ENCODE measurements around the gene FHL1. TPM values are rescaled to one million over a fixed set of nuclear protein-coding genes. Genes with fewer than 3 reads are reported as not detected.
"Not testable (repeated sequence)": the region's sequence is repeated elsewhere in the genome, so short reads cannot be mapped to it uniquely, and the experiment has no call there.

The FHL1 gene
- total RNA-seq, 1 experiment from 2014 or later = not detected

DNA sequence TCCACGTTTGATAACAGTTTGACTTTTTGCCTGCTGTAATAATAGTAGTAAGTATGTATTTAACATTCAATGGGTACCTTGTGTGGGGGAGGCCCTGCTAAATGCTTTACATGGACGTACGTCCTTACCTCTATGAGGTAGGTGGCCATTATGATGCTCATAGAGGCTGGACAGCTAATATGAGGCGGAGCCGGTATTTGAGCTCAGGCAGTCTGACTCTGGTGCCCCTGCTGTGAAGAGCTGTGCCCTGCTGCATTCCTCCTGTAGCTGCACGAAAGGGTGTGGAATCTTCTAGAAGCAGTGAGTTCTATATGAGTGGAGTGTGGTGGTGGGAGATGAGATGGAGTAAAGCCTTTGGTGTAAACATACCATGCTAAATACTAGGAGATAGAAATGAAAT lies 20.7 kb downstream of the FHL1 start:
- not testable (repeated sequence) for H3K27ac ChIP-seq (ENCODE audit: low read length); H3K4me2 ChIP-seq (ENCODE audit: low read depth, low read length, poor library complexity, severe bottlenecking)

DNA sequence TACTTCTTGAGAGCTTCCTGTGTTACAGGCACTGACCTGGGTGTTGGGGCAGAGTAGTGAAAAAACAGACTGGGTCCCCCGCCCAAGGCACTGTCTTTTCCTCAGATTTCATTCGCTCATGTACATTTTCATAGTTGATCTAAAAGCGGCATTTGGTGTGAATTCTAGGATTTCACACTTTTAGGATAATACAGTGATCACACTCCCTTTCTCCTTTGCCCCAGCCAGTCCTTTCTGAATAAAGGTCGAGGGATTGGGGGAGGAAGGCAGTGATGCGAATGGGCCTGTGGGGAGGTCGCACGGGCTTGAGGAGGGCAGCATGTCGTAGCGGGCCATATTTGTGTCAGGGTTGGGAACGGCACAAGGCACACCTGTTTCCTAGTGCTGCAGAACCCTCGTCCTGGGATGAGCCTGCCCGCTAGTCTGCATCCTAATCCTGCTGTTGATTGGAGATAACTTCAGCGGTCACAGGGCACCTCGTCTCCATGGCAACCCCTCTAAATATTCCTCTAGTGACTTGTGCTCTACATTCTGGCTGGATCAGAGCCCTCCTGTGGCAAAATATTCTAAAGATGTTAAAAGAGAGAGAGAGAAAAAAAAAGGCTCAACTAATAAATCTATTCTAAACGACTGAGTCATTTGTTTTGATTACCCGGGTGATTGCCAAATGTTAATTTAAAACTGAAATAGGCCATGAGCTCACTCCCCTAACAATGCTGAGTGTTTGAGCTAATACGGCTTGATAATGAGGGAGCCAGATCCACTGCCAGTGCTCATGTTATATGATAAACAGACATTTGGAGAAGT lies 21.8 kb downstream of the FHL1 start:
- Histone ChIP-seq H2AFZ (ENCODE audit: low read length) (no peak overlapping the region), H3K36me3 (ENCODE audit: insufficient read depth, low read length) (no peaks in the 10 kb centered on the region), H3K4me2 (ENCODE audit: low read depth, low read length, poor library complexity, severe bottlenecking) (no peak overlapping the region), H3K9me3 (ENCODE audit: low read length) (no peaks in the 10 kb centered on the region), H3K4me1 (ENCODE audit: low read length) (no peaks in the 10 kb centered on the region), H3K9me2 (replicated peaks; ENCODE audit: insufficient read depth, low read length) (no peaks in the 10 kb centered on the region), H3K79me2 (ENCODE audit: low read length) (no peaks in the 10 kb centered on the region), H4K20me1 (ENCODE audit: insufficient read depth, low read depth, low read length) (no peaks in the 10 kb centered on the region), H3K9ac (ENCODE audit: low read length) (no peak overlapping the region), H3K27me3 (ENCODE audit: low read length) (no peaks in the 10 kb centered on the region), H3K4me3 (ENCODE audit: low read length) (no peak overlapping the region), H3K27ac (ENCODE audit: low read length) (no peak overlapping the region)
- no peak for DNase-seq

More for the DNA sequence above, 20.7 kb downstream of the FHL1 start:
- DNase-seq; H3K9ac ChIP-seq (ENCODE audit: low read length); H4K20me1 ChIP-seq (ENCODE audit: insufficient read depth, low read depth, low read length); H3K36me3 ChIP-seq (ENCODE audit: insufficient read depth, low read length); H3K9me2 ChIP-seq (replicated peaks; ENCODE audit: insufficient read depth, low read length); H3K79me2 ChIP-seq (ENCODE audit: low read length); H3K27me3 ChIP-seq (ENCODE audit: low read length); H3K4me3 ChIP-seq (ENCODE audit: low read length); H3K4me1 ChIP-seq (ENCODE audit: low read length); H2AFZ ChIP-seq (ENCODE audit: low read length); H3K9me3 ChIP-seq (ENCODE audit: low read length): not testable (repeated sequence)

DNA sequence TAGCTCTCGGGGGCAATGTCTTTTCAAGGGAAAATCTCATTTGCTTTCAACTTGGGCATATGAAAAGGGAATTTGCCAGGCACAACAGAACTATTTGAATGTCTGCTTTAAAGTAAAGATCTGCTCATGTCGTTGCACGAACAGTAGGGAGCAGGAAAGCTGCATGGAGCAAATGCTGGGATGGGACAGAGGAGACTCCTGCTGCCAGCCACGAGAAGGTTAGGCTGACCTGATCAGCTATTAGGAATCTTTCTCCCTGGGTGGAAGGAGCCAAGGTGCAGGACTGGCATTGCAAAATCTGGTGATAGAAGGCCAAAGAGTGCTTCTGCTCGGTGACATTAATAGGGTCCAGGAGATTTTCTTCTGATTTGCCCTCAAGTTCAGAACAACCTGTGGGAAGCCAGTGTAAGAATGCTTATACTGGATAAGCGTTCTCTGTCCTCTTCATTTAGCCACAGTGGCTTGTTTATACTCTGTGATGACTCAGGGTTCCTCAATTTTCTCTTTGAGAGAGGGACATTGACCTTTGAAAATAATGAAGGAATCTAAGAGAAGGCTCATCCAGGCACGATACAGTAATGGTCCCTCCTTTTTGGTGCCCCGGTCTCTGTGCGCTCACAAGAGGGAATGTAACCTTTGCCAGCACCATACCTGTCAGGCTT lies 22.9 kb downstream of the FHL1 start:
- Histone ChIP-seq H3K4me1 (ENCODE audit: low read length) (no peaks in the 10 kb centered on the region), H4K20me1 (ENCODE audit: insufficient read depth, low read depth, low read length) (no peaks in the 10 kb centered on the region), H3K4me3 (ENCODE audit: low read length) (no peak overlapping the region), H3K9me3 (ENCODE audit: low read length) (no peaks in the 10 kb centered on the region), H3K27me3 (ENCODE audit: low read length) (no peaks in the 10 kb centered on the region), H3K4me2 (ENCODE audit: low read depth, low read length, poor library complexity, severe bottlenecking) (no peak overlapping the region), H3K36me3 (ENCODE audit: insufficient read depth, low read length) (no peaks in the 10 kb centered on the region), H3K9ac (ENCODE audit: low read length) (no peak overlapping the region), H3K9me2 (replicated peaks; ENCODE audit: insufficient read depth, low read length) (no peaks in the 10 kb centered on the region), H2AFZ (ENCODE audit: low read length) (no peak overlapping the region), H3K27ac (ENCODE audit: low read length) (no peak overlapping the region), H3K79me2 (ENCODE audit: low read length) (no peaks in the 10 kb centered on the region)
- DNase-seq = no peak

DNA sequence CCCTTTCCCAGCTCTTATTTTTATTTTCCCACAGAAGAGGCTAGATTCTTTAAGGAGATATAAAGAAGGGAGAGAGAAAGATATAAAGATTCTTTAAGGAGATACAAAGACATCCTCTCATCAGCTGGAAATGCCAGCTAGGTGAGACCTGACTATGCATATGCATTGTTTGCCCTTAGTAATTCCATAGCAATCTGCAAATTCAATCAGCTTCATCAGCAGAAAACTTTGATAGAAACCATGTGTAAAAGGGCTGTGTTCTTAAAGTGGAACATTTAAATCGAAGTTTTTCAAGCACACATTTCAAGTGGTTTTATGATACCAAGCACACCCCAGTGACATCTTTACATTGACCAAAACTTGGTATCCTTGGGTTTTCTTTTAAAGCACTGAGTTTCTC lies 24.1 kb downstream of the FHL1 start:
- H3K9ac ChIP-seq (ENCODE audit: low read length) = no peak overlapping the region
- H3K4me3 ChIP-seq (ENCODE audit: low read length) = no peak overlapping the region
- H3K27ac ChIP-seq (ENCODE audit: low read length) = no peak overlapping the region
- H3K9me3 ChIP-seq (ENCODE audit: low read length) = no peaks in the 10 kb centered on the region
- H3K9me2 ChIP-seq (replicated peaks; ENCODE audit: insufficient read depth, low read length) = no peaks in the 10 kb centered on the region
- no peak for DNase-seq
- no peaks in the 10 kb centered on the region for H3K36me3 ChIP-seq (ENCODE audit: insufficient read depth, low read length)
- no peaks in the 10 kb centered on the region for H3K4me1 ChIP-seq (ENCODE audit: low read length)
- H2AFZ ChIP-seq (ENCODE audit: low read length) = no peak overlapping the region
- H3K4me2 ChIP-seq (ENCODE audit: low read depth, low read length, poor library complexity, severe bottlenecking) = no peak overlapping the region
- no peaks in the 10 kb centered on the region for H3K79me2 ChIP-seq (ENCODE audit: low read length)
- H4K20me1 ChIP-seq (ENCODE audit: insufficient read depth, low read depth, low read length) = no peaks in the 10 kb centered on the region
- H3K27me3 ChIP-seq (ENCODE audit: low read length) = no peaks in the 10 kb centered on the region

DNA sequence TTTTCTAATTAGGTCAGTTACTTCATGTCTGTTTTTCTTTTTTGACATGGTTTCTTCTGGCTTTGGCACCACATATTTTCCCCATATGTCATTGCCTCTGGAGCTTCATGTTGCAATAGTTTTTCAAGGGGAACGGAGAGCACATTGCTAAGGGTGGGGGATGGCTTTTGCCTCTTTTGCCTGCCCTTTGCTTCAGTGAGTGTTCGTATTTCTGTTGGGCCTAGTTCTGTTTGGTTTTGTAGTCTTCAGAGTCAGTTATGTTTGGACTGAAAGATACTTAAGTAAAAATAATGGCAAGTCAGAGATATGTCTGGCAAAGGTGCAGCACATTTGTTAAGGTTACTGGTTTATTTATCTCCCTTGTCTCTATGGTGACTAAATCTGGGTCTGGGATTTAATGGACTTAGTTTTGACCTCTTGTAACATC lies 29.1 kb downstream of the FHL1 start:
- Histone ChIP-seq H4K20me1 (ENCODE audit: insufficient read depth, low read depth, low read length) (no peaks in the 10 kb centered on the region), H3K9me3 (ENCODE audit: low read length) (no peaks in the 10 kb centered on the region), H2AFZ (ENCODE audit: low read length) (no peak overlapping the region), H3K9me2 (replicated peaks; ENCODE audit: insufficient read depth, low read length) (no peaks in the 10 kb centered on the region), H3K27ac (ENCODE audit: low read length) (no peak overlapping the region), H3K27me3 (ENCODE audit: low read length) (no peaks in the 10 kb centered on the region), H3K4me3 (ENCODE audit: low read length) (no peak overlapping the region), H3K36me3 (ENCODE audit: insufficient read depth, low read length) (no peaks in the 10 kb centered on the region), H3K4me1 (ENCODE audit: low read length) (no peaks in the 10 kb centered on the region), H3K4me2 (ENCODE audit: low read depth, low read length, poor library complexity, severe bottlenecking) (no peak overlapping the region), H3K9ac (ENCODE audit: low read length) (no peak overlapping the region), H3K79me2 (ENCODE audit: low read length) (no peaks in the 10 kb centered on the region)
- no peak for DNase-seq

DNA sequence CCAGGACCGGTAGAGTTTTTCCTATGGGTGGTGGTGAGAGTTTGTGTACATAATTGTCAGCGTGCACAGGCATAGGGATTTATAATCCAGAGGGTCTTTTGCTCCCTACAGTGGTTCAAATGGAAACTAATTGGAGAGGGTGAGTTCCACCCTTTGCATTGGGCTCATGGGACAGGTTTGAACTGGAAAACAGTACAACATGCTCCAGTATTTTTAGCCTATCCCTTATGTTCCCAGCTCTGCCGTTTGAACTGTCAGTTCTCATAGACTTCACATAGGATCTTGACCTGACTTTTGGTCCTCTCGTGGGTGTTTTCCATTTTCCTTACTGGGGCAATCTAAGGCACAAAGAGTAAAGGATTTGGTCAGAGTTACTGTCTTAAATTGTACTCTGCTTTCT lies 31.8 kb downstream of the FHL1 start:
- H3K4me3 ChIP-seq (ENCODE audit: low read length) = no peak overlapping the region
- H4K20me1 ChIP-seq (ENCODE audit: insufficient read depth, low read depth, low read length) = no peaks in the 10 kb centered on the region
- H3K9ac ChIP-seq (ENCODE audit: low read length) = no peak overlapping the region
- no peaks in the 10 kb centered on the region for H3K27me3 ChIP-seq (ENCODE audit: low read length)
- no peaks in the 10 kb centered on the region for H3K9me2 ChIP-seq (replicated peaks; ENCODE audit: insufficient read depth, low read length)
- DNase-seq = no peak
- H3K79me2 ChIP-seq (ENCODE audit: low read length) = no peaks in the 10 kb centered on the region
- no peak overlapping the region for H2AFZ ChIP-seq (ENCODE audit: low read length)
- H3K4me1 ChIP-seq (ENCODE audit: low read length) = no peaks in the 10 kb centered on the region
- no peak overlapping the region for H3K27ac ChIP-seq (ENCODE audit: low read length)
- H3K4me2 ChIP-seq (ENCODE audit: low read depth, low read length, poor library complexity, severe bottlenecking) = no peak overlapping the region
- no peaks in the 10 kb centered on the region for H3K36me3 ChIP-seq (ENCODE audit: insufficient read depth, low read length)
- no peaks in the 10 kb centered on the region for H3K9me3 ChIP-seq (ENCODE audit: low read length)

DNA sequence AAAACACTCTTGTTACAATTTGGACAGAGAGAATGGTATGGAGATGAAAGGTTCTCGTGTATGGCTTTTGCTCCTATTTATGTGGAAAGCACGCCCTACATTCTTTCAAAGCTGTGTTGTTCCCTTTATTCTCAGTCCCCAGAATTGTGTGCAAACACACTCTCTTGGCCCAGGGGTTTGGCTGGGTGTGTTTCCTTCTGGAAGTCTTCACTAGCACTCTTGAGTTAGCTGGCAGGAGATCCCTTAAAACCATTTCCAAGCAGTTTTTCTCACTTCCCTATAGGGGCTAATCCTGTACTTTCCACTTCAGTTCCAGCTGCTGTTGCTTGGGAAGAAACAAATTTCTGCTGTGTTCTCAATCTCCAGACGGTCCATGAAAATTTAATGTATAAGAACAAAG lies 35.1 kb downstream of the FHL1 start:
- H3K27ac ChIP-seq (ENCODE audit: low read length) = no peak overlapping the region
- H3K4me2 ChIP-seq (ENCODE audit: low read depth, low read length, poor library complexity, severe bottlenecking) = no peak overlapping the region
- H3K9me3 ChIP-seq (ENCODE audit: low read length) = no peaks in the 10 kb centered on the region
- no peaks in the 10 kb centered on the region for H3K36me3 ChIP-seq (ENCODE audit: insufficient read depth, low read length)
- H3K9ac ChIP-seq (ENCODE audit: low read length) = no peak overlapping the region
- H2AFZ ChIP-seq (ENCODE audit: low read length) = no peak overlapping the region
- H3K4me3 ChIP-seq (ENCODE audit: low read length) = no peak overlapping the region
- no peaks in the 10 kb centered on the region for H3K27me3 ChIP-seq (ENCODE audit: low read length)
- H4K20me1 ChIP-seq (ENCODE audit: insufficient read depth, low read depth, low read length) = no peaks in the 10 kb centered on the region
- H3K4me1 ChIP-seq (ENCODE audit: low read length) = no peaks in the 10 kb centered on the region
- no peak for DNase-seq
- no peaks in the 10 kb centered on the region for H3K79me2 ChIP-seq (ENCODE audit: low read length)
- no peaks in the 10 kb centered on the region for H3K9me2 ChIP-seq (replicated peaks; ENCODE audit: insufficient read depth, low read length)

DNA sequence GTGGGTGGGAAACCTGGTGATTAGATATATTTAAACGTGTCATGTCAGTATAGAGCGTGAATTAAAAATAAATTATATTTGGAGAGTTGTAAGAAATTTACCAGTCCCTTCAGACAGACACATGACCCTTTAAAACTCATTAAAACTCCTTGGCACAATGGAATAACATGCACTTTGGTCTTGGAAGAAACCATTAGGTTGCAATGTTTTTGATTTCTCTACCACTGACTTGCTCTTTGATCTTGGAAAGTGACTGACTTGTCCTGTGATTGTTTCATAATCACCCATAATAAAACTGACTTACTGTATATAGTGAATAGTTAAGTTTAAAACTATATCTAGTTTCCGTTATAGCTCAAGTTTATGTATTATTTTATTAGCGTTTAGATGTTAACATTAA lies 35.8 kb downstream of the FHL1 start:
- H3K79me2 ChIP-seq (ENCODE audit: low read length) = no peaks in the 10 kb centered on the region
- H4K20me1 ChIP-seq (ENCODE audit: insufficient read depth, low read depth, low read length) = no peaks in the 10 kb centered on the region
- no peak overlapping the region for H3K27ac ChIP-seq (ENCODE audit: low read length)
- H3K36me3 ChIP-seq (ENCODE audit: insufficient read depth, low read length) = no peaks in the 10 kb centered on the region
- no peak for DNase-seq
- H2AFZ ChIP-seq (ENCODE audit: low read length) = no peak overlapping the region
- H3K9ac ChIP-seq (ENCODE audit: low read length) = no peak overlapping the region
- H3K4me1 ChIP-seq (ENCODE audit: low read length) = no peaks in the 10 kb centered on the region
- H3K4me2 ChIP-seq (ENCODE audit: low read depth, low read length, poor library complexity, severe bottlenecking) = no peak overlapping the region
- no peaks in the 10 kb centered on the region for H3K9me3 ChIP-seq (ENCODE audit: low read length)
- H3K4me3 ChIP-seq (ENCODE audit: low read length) = no peak overlapping the region
- H3K27me3 ChIP-seq (ENCODE audit: low read length) = no peaks in the 10 kb centered on the region
- H3K9me2 ChIP-seq (replicated peaks; ENCODE audit: insufficient read depth, low read length) = no peaks in the 10 kb centered on the region
